Prostate gland (tissue), 2 donors: ENCODE data around the gene DMRT1. TPM values are rescaled to one million over a fixed set of nuclear protein-coding genes. Genes with fewer than 3 reads are reported as not detected.

Source experiments
- DNase-seq: peaks from one replicate; pipeline ENCODE4 v3.0.0-alpha.2; 2019; ENCODE audit warnings: low spot score
- H3K27ac ChIP-seq, 2 donors: fragments of 200-600 bp; sonication (generic); 2 replicates each; pipeline ENCODE4 v1.5.1; 2017 to 2019
- H3K27me3 ChIP-seq: fragments of 200-600 bp; sonication (generic); replicated peaks from 2 replicates; pipeline ENCODE4 v1.5.1; 2019; ENCODE audit not compliant: insufficient read depth
- H3K36me3 ChIP-seq, 2 donors: fragments of 200-600 bp; sonication (generic); 1 replicate in 1 of 2; 2 replicates in 1 of 2; pipeline versions ENCODE4 v1.5.1 to v1.8.1; 2017 to 2019
- H3K4me1 ChIP-seq: fragments of 200-600 bp; sonication (generic); replicated peaks from 2 replicates; pipeline ENCODE4 v1.5.1; 2019
- H3K4me3 ChIP-seq, 2 donors: fragments of 200-600 bp; sonication (generic); 2 replicates each; pipeline ENCODE4 v1.5.1; 2017 to 2019
- H3K9me3 ChIP-seq: fragments of 200-600 bp; sonication (generic); 2 replicates; pipeline ENCODE4 v1.5.1; 2017
- CTCF ChIP-seq, 4 experiments: fragments of 200-600 bp in 2 of 4; fragments of 450-650 bp in 2 of 4; sonication (generic) in 2 of 4; IDR thresholded peaks; 1 replicate in 3 of 4; 2 replicates in 1 of 4; pipeline ENCODE4 v1.5.1; 2016 to 2019; ENCODE audit warnings: antibody characterized with exemption in 4 of 4, mild to moderate bottlenecking in 2 of 4, moderate library complexity in 2 of 4
- POLR2A ChIP-seq: fragments of 450-650 bp; IDR thresholded peaks from one replicate; pipeline ENCODE4 v1.6.1; 2016; ENCODE audit warnings: antibody characterized with exemption, mild to moderate bottlenecking
- POLR2AphosphoS5 ChIP-seq: sonication (generic); formaldehyde crosslinking; IDR thresholded peaks from one replicate; pipeline ENCODE4 v1.6.1; 2017; ENCODE audit warnings: antibody characterized with exemption
- WGBS: methylation state at CpG from one replicate; pipeline ENCODE4 v1.1.5; 2018; 5-methylcytosine and 5-hydroxymethylcytosine counted together
- intact Hi-C: fragments of 100-400 bp; cut with DNase I; formaldehyde crosslinking; loops from one replicate; pipeline ENCODE4 v1.14.2; 2022
- total RNA-seq, 2 donors: library from RNA; depleted of rRNA; stranded (reverse); fragments of >200 nt; gene quantifications; one replicate each; pipeline ENCODE4 v1.1.0, GENCODE V29; 2016

The DMRT1 gene
- total RNA-seq, 2 donors from 2014 or later: 85.9 TPM; not detected in 1

GRCh38 chr9:886886-887285 is 45.4 kb downstream of the DMRT1 start:
- Histone ChIP-seq H3K4me1 (no peaks in the 10 kb centered on the region), H3K36me3 (no peaks in the 10 kb centered on the region), H3K4me3 (no peak overlapping the region), H3K27me3 (no peaks in the 10 kb centered on the region), H3K9me3 (no peaks in the 10 kb centered on the region), H3K27ac (no peak overlapping the region)
- intact Hi-C loops: no loop called here
- 78% methylated on average over 6 of the region's 6 CpGs for WGBS
- TF ChIP-seq CTCF (IDR thresholded peaks at IDR 0.05) (no peak), POLR2A (no peak), POLR2AphosphoS5 (no peak)
- no peak for DNase-seq

- Histone ChIP-seq H3K4me1 (no peaks in the 10 kb centered on the region), H3K36me3 (no peaks in the 10 kb centered on the region), H3K27ac (no peak overlapping the region), H3K4me3 (no peak overlapping the region), H3K27me3 (no peaks in the 10 kb centered on the region), H3K9me3 (no peaks in the 10 kb centered on the region)
- no peak for TF ChIP-seq POLR2AphosphoS5
- no peak for TF ChIP-seq POLR2A
- TF ChIP-seq CTCF (IDR thresholded peaks at IDR 0.05): no peak
- intact Hi-C loops: loop anchor here (10.0 kb wide), 1 partner anchor 113 kb away; no protein-coding TSS in a partner anchor
- no peak for DNase-seq
- WGBS: 81% methylated on average over 5 of the region's 5 CpGs
These were observed 50.6 kb downstream of the DMRT1 start for GRCh38 chr9:892123-892522.

- no peaks in the 10 kb centered on the region for H3K36me3 ChIP-seq
- no peak overlapping the region for H3K27ac ChIP-seq
- intact Hi-C loops: loop anchor here (10.0 kb wide), 1 partner anchor 112 kb away; no protein-coding TSS in a partner anchor
- no peaks in the 10 kb centered on the region for H3K4me1 ChIP-seq
- TF ChIP-seq CTCF (IDR thresholded peaks at IDR 0.05): no peak
- TF ChIP-seq POLR2AphosphoS5: no peak
- no peak for TF ChIP-seq POLR2A
- no peak overlapping the region for H3K4me3 ChIP-seq
- 50% methylated on average over 5 of the region's 5 CpGs for WGBS
- H3K9me3 ChIP-seq: no peaks in the 10 kb centered on the region
- H3K27me3 ChIP-seq: no peaks in the 10 kb centered on the region
- DNase-seq: no peak
These were observed 51.6 kb downstream of the DMRT1 start for GRCh38 chr9:893115-893514.

- DNase-seq: peak; percentile 49
- TF ChIP-seq POLR2AphosphoS5 (peak; percentile 44), CTCF (IDR thresholded peaks at IDR 0.05) (peak; percentile 56 to 84 (median 82)), POLR2A (no peak)
- H3K9me3 ChIP-seq: no peaks in the 10 kb centered on the region
- 14% methylated on average over 9 of the region's 9 CpGs for WGBS
- intact Hi-C loops: loop anchor here (10.0 kb wide), 1 partner anchor 111 kb away; no protein-coding TSS in a partner anchor
- H3K27ac ChIP-seq: no peak overlapping the region
- no peaks in the 10 kb centered on the region for H3K36me3 ChIP-seq
- no peaks in the 10 kb centered on the region for H3K27me3 ChIP-seq
- H3K4me1 ChIP-seq: no peaks in the 10 kb centered on the region
- no peak overlapping the region for H3K4me3 ChIP-seq
These were observed 52.4 kb downstream of the DMRT1 start for GRCh38 chr9:893843-894420.
